ENCODE measurements around the gene OTOP2. TPM values are rescaled to one million over a fixed set of nuclear protein-coding genes. Genes with fewer than 3 reads are reported as not detected.

OTOP2 gene
- total and polyA plus RNA-seq, 2 donors from 2014 or later = not detected

GRCh38 chr17:74922694-74923537, 1.2 kb upstream of the OTOP2 start, which contains the start of gene USH1G:
Gene USH1G, minus strand, starts transcription at chr17:74923255. Its CDS starts 182 bp downstream, at chr17:74923073.
- H3K4me1 ChIP-seq (ENCODE audit: control insufficient read depth in 2 of 3, insufficient read depth in 2 of 3, low read depth in 1 of 3, low read length in 3 of 3) = peaks cover 0 to 6% (median 0%) of the 10 kb centered on the region in 3 donors
- TF ChIP-seq, protein P1, sequence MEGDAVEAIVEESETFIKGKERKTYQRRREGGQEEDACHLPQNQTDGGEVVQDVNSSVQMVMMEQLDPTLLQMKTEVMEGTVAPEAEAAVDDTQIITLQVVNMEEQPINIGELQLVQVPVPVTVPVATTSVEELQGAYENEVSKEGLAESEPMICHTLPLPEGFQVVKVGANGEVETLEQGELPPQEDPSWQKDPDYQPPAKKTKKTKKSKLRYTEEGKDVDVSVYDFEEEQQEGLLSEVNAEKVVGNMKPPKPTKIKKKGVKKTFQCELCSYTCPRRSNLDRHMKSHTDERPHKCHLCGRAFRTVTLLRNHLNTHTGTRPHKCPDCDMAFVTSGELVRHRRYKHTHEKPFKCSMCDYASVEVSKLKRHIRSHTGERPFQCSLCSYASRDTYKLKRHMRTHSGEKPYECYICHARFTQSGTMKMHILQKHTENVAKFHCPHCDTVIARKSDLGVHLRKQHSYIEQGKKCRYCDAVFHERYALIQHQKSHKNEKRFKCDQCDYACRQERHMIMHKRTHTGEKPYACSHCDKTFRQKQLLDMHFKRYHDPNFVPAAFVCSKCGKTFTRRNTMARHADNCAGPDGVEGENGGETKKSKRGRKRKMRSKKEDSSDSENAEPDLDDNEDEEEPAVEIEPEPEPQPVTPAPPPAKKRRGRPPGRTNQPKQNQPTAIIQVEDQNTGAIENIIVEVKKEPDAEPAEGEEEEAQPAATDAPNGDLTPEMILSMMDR (IDR thresholded peaks at IDR 0.05; ENCODE audit: borderline replicate concordance, extremely low read depth, insufficient read depth) = no peak
- no peak for FAIRE-seq
- peak within 1 kb of the TSS in 1 of 3 donors; percentile 37 for H3K4me3 ChIP-seq (ENCODE audit: low read length in 3 of 3)
- H3K9ac ChIP-seq (ENCODE audit: low read length in 3 of 3) = no peak within 1 kb of the TSS
- no peaks in the 10 kb centered on the region for H3K9me3 ChIP-seq (ENCODE audit: control insufficient read depth in 2 of 3, insufficient read depth in 1 of 3, low read length in 3 of 3)
- intact Hi-C loops (cut with DNase I) = no loop called here
- H3K36me3 ChIP-seq (ENCODE audit: control insufficient read depth in 2 of 3, insufficient read depth in 3 of 3, low read length in 3 of 3) = no peaks in the 10 kb centered on the region
- H3K27ac ChIP-seq (ENCODE audit: low read depth in 2 of 2, low read length in 2 of 2) = no peak within 1 kb of the TSS
- H3K27me3 ChIP-seq (ENCODE audit: control insufficient read depth, insufficient read depth, low read length) = peaks cover 25% of the 10 kb centered on the region
- DNase-seq = peak; percentile 33 to 82 (median 49)

- Histone ChIP-seq H3K9ac (ENCODE audit: low read length in 3 of 3) (no peak overlapping the region), H3K36me3 (ENCODE audit: control insufficient read depth in 2 of 3, insufficient read depth in 3 of 3, low read length in 3 of 3) (no peaks in the 10 kb centered on the region), H3K4me3 (ENCODE audit: low read length in 3 of 3) (no peak overlapping the region), H3K27me3 (ENCODE audit: control insufficient read depth, insufficient read depth, low read length) (peaks cover 25% of the 10 kb centered on the region), H3K9me3 (ENCODE audit: control insufficient read depth in 2 of 3, insufficient read depth in 1 of 3, low read length in 3 of 3) (no peaks in the 10 kb centered on the region), H3K4me1 (ENCODE audit: control insufficient read depth in 2 of 3, insufficient read depth in 2 of 3, low read depth in 1 of 3, low read length in 3 of 3) (peaks cover 0 to 6% (median 0%) of the 10 kb centered on the region in 3 donors), H3K27ac (ENCODE audit: low read depth in 2 of 2, low read length in 2 of 2) (no peak overlapping the region)
- peak in 4 of 5 donors; percentile 55 to 87 (median 70) for DNase-seq
- TF ChIP-seq, protein P1 (IDR thresholded peaks at IDR 0.05; ENCODE audit: borderline replicate concordance, extremely low read depth, insufficient read depth) = peak; percentile 76
- FAIRE-seq = no peak
- intact Hi-C loops (cut with DNase I) = no loop called here
Observed at GRCh38 chr17:74923538-74924249, 379 bp upstream of the OTOP2 start.

DNA sequence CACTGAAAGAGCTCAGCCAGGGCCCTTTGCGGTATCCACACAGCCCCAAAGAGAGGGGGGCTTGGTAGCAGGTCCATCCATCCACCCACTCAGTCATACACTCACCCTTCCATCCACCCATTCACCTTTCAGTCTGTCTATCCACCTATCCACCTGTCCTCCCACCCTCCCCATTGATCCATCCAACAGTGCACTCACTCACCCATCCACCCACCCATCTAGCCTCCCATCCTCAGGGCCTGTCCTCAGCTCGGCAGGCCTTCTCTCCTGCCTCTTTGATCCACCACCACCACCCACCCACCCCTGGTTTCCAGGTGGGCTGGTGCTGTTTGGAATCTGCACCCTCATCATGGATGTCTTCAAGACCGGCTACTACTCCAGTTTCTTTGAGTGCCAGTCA, 1.2 kb downstream of the OTOP2 start:
- intact Hi-C loops (cut with DNase I) = no loop called here
- no peak for FAIRE-seq
- TF ChIP-seq, protein P1 (IDR thresholded peaks at IDR 0.05; ENCODE audit: borderline replicate concordance, extremely low read depth, insufficient read depth) = no peak
- Histone ChIP-seq H3K27ac (ENCODE audit: low read depth in 2 of 2, low read length in 2 of 2) (no peak overlapping the region), H3K27me3 (ENCODE audit: control insufficient read depth, insufficient read depth, low read length) (peaks cover 25% of the 10 kb centered on the region), H3K9ac (ENCODE audit: low read length in 3 of 3) (no peak overlapping the region), H3K4me3 (ENCODE audit: low read length in 3 of 3) (no peak overlapping the region), H3K36me3 (ENCODE audit: control insufficient read depth in 2 of 3, insufficient read depth in 3 of 3, low read length in 3 of 3) (no peaks in the 10 kb centered on the region), H3K9me3 (ENCODE audit: control insufficient read depth in 2 of 3, insufficient read depth in 1 of 3, low read length in 3 of 3) (no peaks in the 10 kb centered on the region), H3K4me1 (ENCODE audit: control insufficient read depth in 2 of 3, insufficient read depth in 2 of 3, low read depth in 1 of 3, low read length in 3 of 3) (peaks cover 0 to 6% (median 0%) of the 10 kb centered on the region in 3 donors)
- peak in 1 of 5 donors; percentile 23 for DNase-seq

Data from kidney (tissue), 14 donors.